Endothelial cell of umbilical vein (primary cell): Measurements from ENCODE around the gene HOXA3. TPM values are rescaled to one million over a fixed set of nuclear protein-coding genes. Genes with fewer than 3 reads are reported as not detected.

Experiments
- BruUV-seq: library from RNA; stranded (reverse); fragments of 400-500 nt; replicated peaks from 2 replicates; lab custom pipeline; 2021; lab: Mats Ljungman, UMichigan
- CTCF ChIA-PET: fragments of 300-600, 350-600 bp; sonication (Branson Sonifier 250); formaldehyde crosslinking; loops from one replicate; lab custom pipeline; 2021; ENCODE audit warnings: antibody characterized with exemption, inconsistent platforms; lab: Charles Lee
- POLR2A ChIA-PET: fragments of 300-600, 350-600 bp; sonication (Branson Sonifier 250); formaldehyde crosslinking; loops from one replicate; lab custom pipeline; 2021; ENCODE audit warnings: antibody characterized with exemption, inconsistent platforms; lab: Charles Lee
- DNase-seq: peaks from one replicate; pipeline ENCODE4 v3.0.0-alpha.2; 2011; ENCODE audit warnings: low read depth, low spot score
- FAIRE-seq: peaks from 2 replicates; lab custom pipeline; 2011; peaks lifted over from hg19 to GRCh38; lab: Jason Lieb, UNC
- H2AFZ ChIP-seq: 2 replicates; pipeline ENCODE4 v1.6.0; 2012; ENCODE audit warnings: low read depth, low read length, control low read depth, inconsistent platforms
- H3K27ac ChIP-seq: 2 replicates; pipeline ENCODE4 v1.5.1; 2011; ENCODE audit warnings: low read depth, mild to moderate bottlenecking, control low read depth, low read length, moderate library complexity; ENCODE audit not compliant: insufficient read depth
- H3K27me3 ChIP-seq, 2 experiments: 2 replicates each; pipeline versions ENCODE4 v1.6.0 to v1.6.1; 2011; ENCODE audit warnings: low read length in 2 of 2, mixed read lengths in 1 of 2; ENCODE audit not compliant: control insufficient read depth in 2 of 2, insufficient read depth in 2 of 2
- H3K36me3 ChIP-seq, 2 experiments: 2 replicates in 1 of 2; 3 replicates in 1 of 2; pipeline ENCODE4 v1.5.1; 2011; ENCODE audit warnings: low read length in 2 of 2, mild to moderate bottlenecking in 1 of 2, moderate library complexity in 1 of 2; ENCODE audit not compliant: control insufficient read depth in 2 of 2, insufficient read depth in 2 of 2; ENCODE audit errors: extremely low read depth in 1 of 2
- H3K4me1 ChIP-seq: 3 replicates; pipeline ENCODE4 v1.5.1; 2011; ENCODE audit warnings: mild to moderate bottlenecking, low read length; ENCODE audit not compliant: control insufficient read depth, insufficient read depth; ENCODE audit errors: extremely low read depth
- H3K4me2 ChIP-seq: 2 replicates; pipeline ENCODE4 v1.6.1; 2011; ENCODE audit warnings: low read length, control low read depth, mixed read lengths; ENCODE audit not compliant: insufficient read depth
- H3K4me3 ChIP-seq, 3 experiments: fragments of 200-600 bp in 1 of 3; sonication (generic), shearing (Covaris generic) in 1 of 3; replicated peaks in 1 of 3; 2 replicates each; pipeline ENCODE4 v1.5.1; 2011 to 2016; ENCODE audit warnings: control low read depth in 3 of 3, low read length in 3 of 3, mild to moderate bottlenecking in 2 of 3, inconsistent platforms in 1 of 3, low read depth in 1 of 3, moderate library complexity in 1 of 3; ENCODE audit not compliant: insufficient read depth in 1 of 3
- H3K79me2 ChIP-seq: 2 replicates; pipeline ENCODE4 v1.6.0; 2012; ENCODE audit warnings: low read length, inconsistent platforms; ENCODE audit not compliant: control insufficient read depth, insufficient read depth
- H3K9ac ChIP-seq: replicated peaks from 2 replicates; pipeline ENCODE3; 2011; ENCODE audit warnings: low read length, control low read depth; ENCODE audit not compliant: insufficient read depth; ENCODE audit errors: extremely low read depth
- H3K9me1 ChIP-seq: replicated peaks from 3 replicates; pipeline ENCODE4 v1.6.0; 2011; ENCODE audit warnings: mild to moderate bottlenecking, low read length; ENCODE audit not compliant: control insufficient read depth, insufficient read depth; ENCODE audit errors: extremely low read depth
- H3K9me3 ChIP-seq: replicated peaks from 2 replicates; pipeline ENCODE4 v1.5.1; 2012; ENCODE audit warnings: low read length, inconsistent platforms; ENCODE audit not compliant: control insufficient read depth, insufficient read depth
- H4K20me1 ChIP-seq: replicated peaks from 2 replicates; pipeline ENCODE3; 2011; ENCODE audit warnings: mild to moderate bottlenecking, low read length; ENCODE audit not compliant: control insufficient read depth, insufficient read depth; ENCODE audit errors: extremely low read depth
- CTCF ChIP-seq, 2 donors: IDR thresholded peaks; 1 replicate in 1 of 2; 2 replicates in 1 of 2; pipeline ENCODE4 v1.5.1; 2011; ENCODE audit warnings: low read length in 2 of 2, mild to moderate bottlenecking in 2 of 2, moderate library complexity in 2 of 2, control low read depth in 1 of 2, inconsistent platforms in 1 of 2, low read depth in 1 of 2; ENCODE audit not compliant: insufficient read depth in 1 of 2; ENCODE audit errors: extremely low read depth in 1 of 2
- EZH2 ChIP-seq: IDR thresholded peaks from 2 replicates; pipeline ENCODE4 v1.6.1; 2012; ENCODE audit warnings: borderline replicate concordance, low read depth, mild to moderate bottlenecking, moderate library complexity, low read length, inconsistent platforms; ENCODE audit not compliant: severe bottlenecking
- GATA2 ChIP-seq: IDR thresholded peaks from 2 replicates; pipeline ENCODE4 v1.7.0; 2011; ENCODE audit warnings: low read depth, mild to moderate bottlenecking, moderate library complexity, mixed read lengths, low read length; ENCODE audit not compliant: insufficient read length, insufficient read depth
- JUN ChIP-seq: IDR thresholded peaks from 2 replicates; pipeline ENCODE4 v1.6.1; 2011; ENCODE audit warnings: borderline replicate concordance, low read depth; ENCODE audit not compliant: insufficient read length, insufficient read depth
- MYC ChIP-seq: IDR thresholded peaks from one replicate; pipeline ENCODE4 v1.6.1; 2011; ENCODE audit warnings: mild to moderate bottlenecking, low read depth, low read length
- dilution Hi-C: fragments of 300-500 bp; cut with MboI; formaldehyde crosslinking; loops from one replicate; pipeline ENCODE4 v1.15.0; 2019; ENCODE audit warnings: low sequenced_read_pairs; ENCODE audit not compliant: extremely low pct_ligation_motif_present
- intact Hi-C: fragments of 100-400 bp; cut with micrococcal nuclease; formaldehyde crosslinking; loops from one replicate; pipeline ENCODE4 v1.10.0; 2022
- polyA plus RNA-seq, 4 experiments: library from polyadenylated mRNA; depleted of rRNA in 3 of 4; stranded (reverse) in 3 of 4; unstranded in 1 of 4; fragments of >200 nt; gene quantifications; 2 replicates each; pipeline versions ENCODE4 v1.2.1 to v1.2.3, GENCODE V29; 2011 to 2012; ENCODE audit warnings: missing spikeins in 1 of 4
- total RNA-seq: library from RNA; stranded (reverse); gene quantifications from 2 replicates; pipeline ENCODE4 v1.2.3, GENCODE V29; 2021

Gene HOXA3
- total and polyA plus RNA-seq, 2 donors (not counting 3 experiments of a cell fraction or from before 2014, with no cell fraction given): 4.7 to 14.0 TPM

- H3K27ac ChIP-seq: peak overlapping the region; percentile 93
- H2AFZ ChIP-seq: no peak overlapping the region
- dilution Hi-C loops: no loop called here
- H3K4me1 ChIP-seq: peaks cover 87% of the 10 kb centered on the region
- H4K20me1 ChIP-seq: no peaks in the 10 kb centered on the region
- no TSS peak for BruUV-seq
- H3K79me2 ChIP-seq: peaks cover 92% of the 10 kb centered on the region
- DNase-seq (no peak), FAIRE-seq (no peak)
- H3K9ac ChIP-seq: peak overlapping the region; percentile 71
- no peaks in the 10 kb centered on the region for H3K9me3 ChIP-seq
- H3K27me3 ChIP-seq: no peaks in the 10 kb centered on the region
- intact Hi-C loops: loop anchor here (1.0 to 5.0 kb wide), 3 partner anchors 16 to 730 kb away; partner anchors contain the start of gene HOXA9
- H3K4me2 ChIP-seq: peak overlapping the region; percentile 74
- H3K9me1 ChIP-seq: no peaks in the 10 kb centered on the region
- TF ChIP-seq CTCF (IDR thresholded peaks at IDR 0.05; ENCODE audit: extremely low read depth in 1 of 2, insufficient read depth in 1 of 2, low read depth in 1 of 2, low read length in 2 of 2): no peak
- TF ChIP-seq MYC: no peak
- no peak for TF ChIP-seq JUN
- no peak for TF ChIP-seq GATA2
- TF ChIP-seq EZH2: no peak
- CTCF ChIA-PET: interaction anchor here (6.5 to 9.6 kb wide), 2 partner anchors 13 to 246 kb away, joined by 62 to 124 read pairs; no protein-coding TSS in a partner anchor
- H3K4me3 ChIP-seq: peak overlapping the region; percentile 35 to 92 (median 45)
- peaks cover 0 to 3% of the 10 kb centered on the region in 2 experiments for H3K36me3 ChIP-seq
- POLR2A ChIA-PET: no interaction called here
These were observed 50.3 kb downstream of the HOXA3 start for GRCh38 chr7:27101957-27102580.
